ENCODE results near the gene CCDC86. TPM values are rescaled to one million over a fixed set of nuclear protein-coding genes. Genes with fewer than 3 reads are reported as not detected.
A peak's percentile ranks its signal among the peaks of the same experiment; 100 is the strongest.

Gene CCDC86, protein sequence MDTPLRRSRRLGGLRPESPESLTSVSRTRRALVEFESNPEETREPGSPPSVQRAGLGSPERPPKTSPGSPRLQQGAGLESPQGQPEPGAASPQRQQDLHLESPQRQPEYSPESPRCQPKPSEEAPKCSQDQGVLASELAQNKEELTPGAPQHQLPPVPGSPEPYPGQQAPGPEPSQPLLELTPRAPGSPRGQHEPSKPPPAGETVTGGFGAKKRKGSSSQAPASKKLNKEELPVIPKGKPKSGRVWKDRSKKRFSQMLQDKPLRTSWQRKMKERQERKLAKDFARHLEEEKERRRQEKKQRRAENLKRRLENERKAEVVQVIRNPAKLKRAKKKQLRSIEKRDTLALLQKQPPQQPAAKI
- 10 to 100 TPM; 60.7 to 64.7 TPM for total RNA-seq
- polyA plus RNA-seq (ENCODE audit: insufficient read depth, low read depth, low replicate concordance), result 134 TPM
- long read RNA-seq, donor 1, transcript CCDC86-201 (4 exons, 1,893 nt), result major isoform, 11 of 12 reads
- long read RNA-seq, donor 1, partial matches to known transcripts, result 0 of 12 reads
- long read RNA-seq, donor 1, other reads (novel, unspliced or antisense), result 0 of 12 reads
- long read RNA-seq, donor 2, transcript CCDC86-201 (4 exons, 1,893 nt), result major isoform, 12 of 13 reads
- long read RNA-seq, donor 2, partial matches to known transcripts, result 0 of 13 reads
- long read RNA-seq, donor 2, other reads (novel, unspliced or antisense), result 0 of 13 reads

DNA sequence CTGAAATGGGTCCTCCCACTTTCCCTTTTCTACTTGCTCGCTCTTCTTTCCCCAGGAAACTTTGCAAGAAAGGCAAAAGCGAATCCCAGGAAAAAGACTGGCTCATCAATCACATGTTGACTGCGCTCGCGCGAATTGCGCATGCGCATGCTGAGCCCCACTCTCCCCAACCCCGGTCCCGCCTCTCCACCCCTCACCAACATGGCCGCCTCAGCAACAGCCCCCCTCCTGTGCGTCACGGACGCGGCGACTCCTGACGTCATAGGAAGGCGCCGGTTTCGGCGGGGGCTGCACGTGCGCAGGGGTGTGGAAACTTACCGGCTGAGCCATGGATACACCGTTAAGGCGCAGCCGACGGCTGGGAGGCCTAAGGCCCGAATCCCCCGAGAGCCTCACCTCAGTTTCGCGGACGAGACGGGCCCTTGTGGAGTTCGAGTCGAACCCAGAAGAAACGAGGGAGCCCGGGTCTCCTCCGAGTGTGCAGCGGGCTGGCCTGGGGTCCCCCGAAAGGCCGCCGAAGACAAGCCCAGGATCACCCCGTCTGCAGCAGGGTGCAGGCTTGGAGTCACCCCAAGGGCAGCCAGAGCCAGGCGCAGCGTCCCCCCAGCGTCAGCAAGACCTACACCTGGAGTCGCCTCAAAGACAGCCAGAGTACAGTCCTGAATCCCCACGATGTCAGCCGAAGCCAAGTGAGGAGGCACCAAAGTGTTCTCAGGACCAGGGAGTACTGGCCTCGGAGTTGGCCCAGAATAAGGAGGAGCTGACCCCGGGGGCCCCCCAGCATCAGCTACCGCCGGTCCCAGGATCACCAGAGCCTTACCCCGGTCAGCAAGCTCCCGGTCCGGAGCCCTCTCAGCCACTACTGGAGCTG is at the start of gene CCDC86:
Gene CCDC86, plus strand, starts transcription at position 317 of the 871 bp plus-strand sequence. Its CDS starts 12 bp downstream, at position 329.
- no peak for TF ChIP-seq POLR2A (IDR thresholded peaks at IDR 0.05)
- TF ChIP-seq, protein P1, sequence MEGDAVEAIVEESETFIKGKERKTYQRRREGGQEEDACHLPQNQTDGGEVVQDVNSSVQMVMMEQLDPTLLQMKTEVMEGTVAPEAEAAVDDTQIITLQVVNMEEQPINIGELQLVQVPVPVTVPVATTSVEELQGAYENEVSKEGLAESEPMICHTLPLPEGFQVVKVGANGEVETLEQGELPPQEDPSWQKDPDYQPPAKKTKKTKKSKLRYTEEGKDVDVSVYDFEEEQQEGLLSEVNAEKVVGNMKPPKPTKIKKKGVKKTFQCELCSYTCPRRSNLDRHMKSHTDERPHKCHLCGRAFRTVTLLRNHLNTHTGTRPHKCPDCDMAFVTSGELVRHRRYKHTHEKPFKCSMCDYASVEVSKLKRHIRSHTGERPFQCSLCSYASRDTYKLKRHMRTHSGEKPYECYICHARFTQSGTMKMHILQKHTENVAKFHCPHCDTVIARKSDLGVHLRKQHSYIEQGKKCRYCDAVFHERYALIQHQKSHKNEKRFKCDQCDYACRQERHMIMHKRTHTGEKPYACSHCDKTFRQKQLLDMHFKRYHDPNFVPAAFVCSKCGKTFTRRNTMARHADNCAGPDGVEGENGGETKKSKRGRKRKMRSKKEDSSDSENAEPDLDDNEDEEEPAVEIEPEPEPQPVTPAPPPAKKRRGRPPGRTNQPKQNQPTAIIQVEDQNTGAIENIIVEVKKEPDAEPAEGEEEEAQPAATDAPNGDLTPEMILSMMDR (IDR thresholded peaks at IDR 0.05), result peak in 1 of 3 experiments; percentile 37
- intact Hi-C loops (cut with DNase I; ENCODE audit: low total_unique reads), result no loop called here
- Histone ChIP-seq H3K4me1 (peaks cover 32% of the 10 kb centered on the region), H3K4me3 (peak within 1 kb of the TSS; percentile 78 to 85), H3K9me3 (no peaks in the 10 kb centered on the region), H3K36me3 (ENCODE audit: low read depth, missing control alignments) (no peaks in the 10 kb centered on the region), H3K27me3 (no peaks in the 10 kb centered on the region), H3K27ac (peak within 1 kb of the TSS; percentile 19 to 84)
- 0 to 1% methylated on average over 16 to 57 of the region's 57 CpGs for WGBS, 2 donors
- peak; percentile 98 for DNase-seq

DNA sequence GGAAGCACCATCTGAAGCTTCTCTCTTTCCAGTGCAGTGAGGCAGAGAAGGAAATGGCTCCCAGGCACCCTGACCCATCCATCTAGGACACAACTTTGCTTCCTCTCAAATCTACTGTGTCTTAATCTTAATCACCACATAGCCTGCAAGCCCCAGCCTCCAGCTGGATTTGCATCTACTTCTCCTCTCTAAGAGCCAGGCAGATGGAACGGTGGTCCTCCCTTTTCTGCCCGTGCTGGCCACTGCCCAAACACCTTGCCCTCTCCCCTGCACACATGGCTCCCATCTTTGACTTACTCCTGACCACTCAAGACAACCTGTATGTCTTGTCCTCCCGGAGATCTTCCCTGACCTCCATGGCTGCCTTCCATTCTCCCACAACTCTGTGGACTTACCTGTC is 49.4 kb upstream of the CCDC86 start:
- no peak overlapping the region for H3K4me3 ChIP-seq
- WGBS, 2 donors, result 92% methylated on average over 3 of the region's 3 CpGs
- H3K9me3 ChIP-seq, result no peaks in the 10 kb centered on the region
- H3K36me3 ChIP-seq (ENCODE audit: low read depth, missing control alignments), result no peaks in the 10 kb centered on the region
- H3K27me3 ChIP-seq, result no peaks in the 10 kb centered on the region
- H3K4me1 ChIP-seq, result peaks cover 1% of the 10 kb centered on the region
- no peak overlapping the region for H3K27ac ChIP-seq
- no peak for DNase-seq
- intact Hi-C loops (cut with DNase I; ENCODE audit: low total_unique reads), result no loop called here
- TF ChIP-seq POLR2A (IDR thresholded peaks at IDR 0.05), result no peak
- TF ChIP-seq, protein P1 (IDR thresholded peaks at IDR 0.05), result no peak

DNA sequence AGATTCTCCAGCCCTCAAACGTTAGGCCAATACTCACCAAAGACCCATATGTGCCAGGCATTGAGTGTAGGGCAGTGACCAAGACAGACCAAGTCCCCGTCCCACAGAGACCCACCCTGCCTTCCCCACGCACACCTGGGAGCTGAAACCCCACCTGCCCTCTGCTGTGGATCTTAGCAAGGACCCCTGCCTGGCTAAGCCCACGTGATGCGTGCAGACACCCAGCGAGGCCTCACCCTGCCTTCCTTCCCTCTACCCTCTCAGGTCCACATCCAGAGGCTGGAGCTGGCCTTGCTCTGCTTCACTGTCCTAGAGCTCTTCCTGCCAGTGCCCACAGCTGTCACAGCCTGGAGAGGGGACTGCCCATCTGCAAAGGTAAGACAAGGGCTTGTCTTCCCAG is 46.6 kb upstream of the CCDC86 start:
- intact Hi-C loops (cut with DNase I; ENCODE audit: low total_unique reads), result no loop called here
- no peak for DNase-seq
- Histone ChIP-seq H3K4me3 (no peak overlapping the region), H3K4me1 (no peaks in the 10 kb centered on the region), H3K9me3 (no peaks in the 10 kb centered on the region), H3K27ac (no peak overlapping the region), H3K36me3 (ENCODE audit: low read depth, missing control alignments) (no peaks in the 10 kb centered on the region), H3K27me3 (no peaks in the 10 kb centered on the region)
- WGBS, 2 donors, result 71 to 89% methylated on average over 6 of the region's 6 CpGs
- TF ChIP-seq, protein P1 (IDR thresholded peaks at IDR 0.05), result no peak
- TF ChIP-seq POLR2A (IDR thresholded peaks at IDR 0.05), result no peak

DNA sequence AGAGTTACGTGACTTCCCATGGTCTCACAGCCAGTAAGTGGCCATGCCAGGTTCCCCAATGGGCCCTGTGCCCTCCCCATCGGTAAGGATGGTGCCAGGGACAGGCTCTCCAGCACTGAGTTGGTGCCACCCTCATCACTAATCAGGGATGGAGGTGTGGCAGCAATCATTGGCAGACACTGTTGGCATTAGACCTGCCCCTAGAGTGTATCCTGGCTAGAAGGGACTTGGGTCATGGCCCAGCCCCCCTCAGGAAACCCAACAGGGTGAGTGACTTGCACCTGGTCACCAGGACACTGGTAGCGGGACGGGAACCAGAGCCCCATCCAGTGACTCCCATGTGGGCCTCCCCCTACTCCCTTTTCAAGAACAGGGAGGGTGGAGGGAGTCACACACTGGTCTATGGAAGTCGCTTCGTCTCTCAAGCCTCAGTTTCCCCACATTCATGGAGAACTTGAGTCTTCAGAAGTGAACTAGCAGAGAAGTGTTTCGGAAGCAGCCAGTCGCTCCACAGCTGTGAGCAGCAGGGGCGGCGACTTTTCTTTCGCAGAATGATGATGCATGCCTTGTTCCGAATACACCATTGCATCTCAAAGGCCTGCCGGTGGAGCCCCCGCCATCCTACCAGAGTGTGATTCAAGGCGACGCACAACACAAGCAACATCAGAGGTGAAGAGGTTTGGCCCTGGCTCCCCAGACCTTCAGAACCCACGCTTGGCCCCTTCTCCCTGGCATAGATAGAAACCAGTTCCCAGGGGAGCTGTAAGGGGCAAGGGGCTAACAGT is 43.9 kb upstream of the CCDC86 start:
- 84 to 89% methylated on average over 14 to 17 of the region's 17 CpGs for WGBS, 2 donors
- H3K4me3 ChIP-seq, result no peak overlapping the region
- H3K9me3 ChIP-seq, result no peaks in the 10 kb centered on the region
- intact Hi-C loops (cut with DNase I; ENCODE audit: low total_unique reads), result no loop called here
- no peak overlapping the region for H3K27ac ChIP-seq
- H3K27me3 ChIP-seq, result no peaks in the 10 kb centered on the region
- H3K36me3 ChIP-seq (ENCODE audit: low read depth, missing control alignments), result no peaks in the 10 kb centered on the region
- no peaks in the 10 kb centered on the region for H3K4me1 ChIP-seq
- no peak for DNase-seq
- TF ChIP-seq, protein P1 (IDR thresholded peaks at IDR 0.05), result no peak
- no peak for TF ChIP-seq POLR2A (IDR thresholded peaks at IDR 0.05)
